B cell (primary cell): ENCODE measurements around the gene ALG8. TPM values are rescaled to one million over a fixed set of nuclear protein-coding genes. Genes with fewer than 3 reads are reported as not detected.

Source experiments
- ATAC-seq: fragments of 200-7000 bp; cut with Tn5 transposase; one replicate; pipeline ENCODE4 v1.10.0; 2021; ENCODE audit warnings: low read depth, mild to moderate bottlenecking, moderate number of reproducible peaks, moderate library complexity
- CTCF ChIA-PET: fragments of 350-600 bp; sonication (Branson Sonifier 250); formaldehyde crosslinking; loops from one replicate; lab custom pipeline; 2021; ENCODE audit warnings: antibody characterized with exemption, inconsistent platforms; lab: Charles Lee
- POLR2A ChIA-PET: fragments of 350-600 bp; sonication (Branson Sonifier 250); formaldehyde crosslinking; loops from one replicate; lab custom pipeline; 2021; ENCODE audit warnings: antibody characterized with exemption; lab: Charles Lee
- DNase-seq: peaks from one replicate; pipeline ENCODE4 v3.0.0; 2013
- H2AFZ ChIP-seq: 2 replicates; pipeline ENCODE4 v1.6.1; 2012; ENCODE audit warnings: mild to moderate bottlenecking, low read depth, low read length; ENCODE audit not compliant: insufficient read depth, poor library complexity, severe bottlenecking
- H3K27ac ChIP-seq, 2 donors: 1 replicate in 1 of 2; 2 replicates in 1 of 2; pipeline ENCODE4 v1.5.1; 2012 to 2013; ENCODE audit warnings: low read length in 2 of 2, mild to moderate bottlenecking in 2 of 2, moderate library complexity in 1 of 2
- H3K27me3 ChIP-seq, 4 experiments: fragments of 200-600 bp in 1 of 4; sonication (generic) in 1 of 4; replicated peaks in 1 of 4; 1 replicate in 2 of 4; 2 replicates in 2 of 4; pipeline versions ENCODE4 v1.6.1 to v1.7.0; 2013 to 2016; ENCODE audit warnings: low read length in 3 of 4, mild to moderate bottlenecking in 2 of 4, mixed read lengths in 1 of 4, moderate library complexity in 1 of 4; ENCODE audit not compliant: insufficient read depth in 4 of 4, control insufficient read depth in 3 of 4; ENCODE audit errors: control extremely low read depth in 1 of 4
- H3K36me3 ChIP-seq, 2 experiments: replicated peaks in 1 of 2; 1 replicate in 1 of 2; 2 replicates in 1 of 2; pipeline versions ENCODE4 v1.6.1 to v1.7.1; 2013; ENCODE audit warnings: low read length in 1 of 2; ENCODE audit not compliant: insufficient read depth in 2 of 2, control insufficient read depth in 1 of 2; ENCODE audit errors: control extremely low read depth in 1 of 2, extremely low read depth in 1 of 2
- H3K4me1 ChIP-seq, 2 donors: fragments of 200-600 bp in 1 of 2; sonication (generic) in 1 of 2; 1 replicate in 1 of 2; 2 replicates in 1 of 2; pipeline versions ENCODE4 v1.5.1 to v1.6.1; 2013 to 2017; ENCODE audit warnings: low read length in 2 of 2; ENCODE audit not compliant: control insufficient read depth in 2 of 2, insufficient read depth in 2 of 2
- H3K4me2 ChIP-seq: replicated peaks from 2 replicates; pipeline ENCODE3; 2012; ENCODE audit warnings: mild to moderate bottlenecking, low read depth, low read length; ENCODE audit not compliant: poor library complexity, severe bottlenecking
- H3K4me3 ChIP-seq, 5 experiments: fragments of 200-600 bp in 1 of 5; sonication (generic) in 1 of 5; 1 replicate in 3 of 5; 2 replicates in 2 of 5; pipeline versions ENCODE4 v1.5.1 to v1.7.0; 2011 to 2016; ENCODE audit warnings: low read length in 4 of 5, mild to moderate bottlenecking in 4 of 5, low read depth in 2 of 5, control low read depth in 1 of 5, moderate library complexity in 1 of 5; ENCODE audit not compliant: insufficient read depth in 1 of 5; ENCODE audit errors: control extremely low read depth in 1 of 5, extremely low read depth in 1 of 5
- H3K79me2 ChIP-seq: fragments of 200-600 bp; sonication (generic); one replicate; pipeline ENCODE4 v1.6.0; 2016; ENCODE audit warnings: low read length; ENCODE audit not compliant: control insufficient read depth, insufficient read depth
- H3K9ac ChIP-seq: fragments of 200-600 bp; sonication (generic); 2 replicates; pipeline ENCODE4 v1.6.1; 2017; ENCODE audit warnings: mild to moderate bottlenecking, low read length, moderate library complexity
- H3K9me3 ChIP-seq, 3 donors: one replicate each; pipeline versions ENCODE4 v1.6.1 to v1.7.1; 2013; ENCODE audit warnings: low read length in 2 of 3; ENCODE audit not compliant: control insufficient read depth in 2 of 3, insufficient read depth in 1 of 3; ENCODE audit errors: control extremely low read depth in 1 of 3
- H4K20me1 ChIP-seq: 2 replicates; pipeline ENCODE4 v1.6.0; 2012; ENCODE audit warnings: mild to moderate bottlenecking, low read length; ENCODE audit not compliant: insufficient read depth, control insufficient read depth, poor library complexity, severe bottlenecking
- H3K27ac Mint-ChIP-seq: one replicate; pipeline ENCODE4 v1.8.0; 2021; ENCODE audit warnings: mixed read lengths
- H3K27me3 Mint-ChIP-seq: one replicate; pipeline ENCODE4 v1.8.0; 2021; ENCODE audit warnings: mixed read lengths
- H3K4me1 Mint-ChIP-seq: one replicate; pipeline ENCODE4 v1.8.0; 2021; ENCODE audit warnings: mixed read lengths
- H3K4me3 Mint-ChIP-seq: one replicate; pipeline ENCODE4 v1.8.0; 2021; ENCODE audit warnings: mixed read lengths
- H3K9me3 Mint-ChIP-seq: one replicate; pipeline ENCODE4 v1.8.0; 2022; ENCODE audit warnings: mixed read lengths; ENCODE audit not compliant: insufficient read depth
- CTCF ChIP-seq: fragments of 200-600 bp; IDR thresholded peaks from one replicate; pipeline ENCODE4 v1.8.0; 2022; ENCODE audit warnings: antibody characterized with exemption, mild to moderate bottlenecking
- EZH2 ChIP-seq: IDR thresholded peaks from 2 replicates; pipeline ENCODE4 v1.6.1; 2012; ENCODE audit warnings: borderline replicate concordance, low read depth, mild to moderate bottlenecking, moderate library complexity, low read length; ENCODE audit not compliant: insufficient read depth, poor library complexity, severe bottlenecking
- WGBS: methylation state at CpG from one replicate; pipeline ENCODE4 v1.1.5; 2013; ENCODE audit warnings: missing lambda C conversion rate; ENCODE audit not compliant: insufficient coverage; 5-methylcytosine and 5-hydroxymethylcytosine counted together
- intact Hi-C: fragments of 100-400 bp; cut with micrococcal nuclease; formaldehyde crosslinking; loops from one replicate; pipeline ENCODE4 v1.10.0; 2022
- polyA plus RNA-seq: library from polyadenylated mRNA; depleted of rRNA; stranded (reverse); fragments of >200 nt; gene quantifications from 2 replicates; pipeline ENCODE4 v1.2.3, GENCODE V29; 2012
- total RNA-seq, 2 donors: library from RNA; stranded (reverse); fragments of 120-200 nt in 1 of 2; gene quantifications; 1 replicate in 1 of 2; 2 replicates in 1 of 2; pipeline versions ENCODE4 v1.2.3 to v1.2.4, GENCODE V29; 2013 to 2022

Gene ALG8
- total and polyA plus RNA-seq, 2 donors (not counting 1 experiment from before 2014, with no cell fraction given) = 16.7 to 28.5 TPM

GRCh38 chr11:78138694-78139421, 568 bp downstream of the ALG8 start:
- intact Hi-C loops = loop anchor here (1.0 to 10.0 kb wide), 7 partner anchors 49 to 1694 kb away; partner anchors contain the start of genes EMSY, GAB2, INTS4 and KCTD21
- H2AFZ ChIP-seq = peak overlapping the region; percentile 97
- no peaks in the 10 kb centered on the region for H3K9me3 ChIP-seq
- TF ChIP-seq EZH2 (no peak), CTCF (no peak)
- Mint-ChIP-seq H3K4me1 (peaks cover 42% of the 10 kb centered on the region), H3K27ac (peak overlapping the region; percentile 97), H3K9me3 (no peaks in the 10 kb centered on the region), H3K27me3 (no peaks in the 10 kb centered on the region), H3K4me3 (peak overlapping the region; percentile 99)
- H3K4me1 ChIP-seq = peaks cover 24 to 34% of the 10 kb centered on the region in 2 donors
- CTCF ChIA-PET = interaction anchor here (1.0 to 2.4 kb wide), 6 partner anchors 49 to 435 kb away, joined by 3 to 9 read pairs (median 6); partner anchors contain the start of genes GAB2, INTS4, KCTD21 and NARS2
- H3K4me2 ChIP-seq = peak overlapping the region; percentile 90
- POLR2A ChIA-PET = interaction anchor here (1.0 to 1.5 kb wide), 3 partner anchors 50 to 436 kb away, joined by 4 to 11 read pairs (median 5); partner anchors contain the start of genes INTS4, KCTD21, NARS2 and USP35
- WGBS = 23% methylated on average over 8 of the region's 12 CpGs
- H3K27ac ChIP-seq = peak overlapping the region; percentile 63 to 86
- peak overlapping the region; percentile 77 to 97 (median 85) for H3K4me3 ChIP-seq
- H3K36me3 ChIP-seq = peaks cover 2% of the 10 kb centered on the region in 2 experiments
- peaks cover 15% of the 10 kb centered on the region for H3K79me2 ChIP-seq
- no peaks in the 10 kb centered on the region for H4K20me1 ChIP-seq
- DNase-seq (no peak), ATAC-seq (peak; percentile 5)
- peak overlapping the region; percentile 91 for H3K9ac ChIP-seq
- no peaks in the 10 kb centered on the region for H3K27me3 ChIP-seq
